ENCODE measurements around the gene CLSTN2.

Gene CLSTN2

GRCh38 chr3:139935866-139936817 is 1.2 kb downstream of the CLSTN2 start:
- DNase-seq (no peak), ATAC-seq (peak; percentile 4)
- Mint-ChIP-seq H3K9me3 (no peaks in the 10 kb centered on the region), H3K27me3 (peaks cover 89% of the 10 kb centered on the region), H3K4me1 (peaks cover 12% of the 10 kb centered on the region), H3K4me3 (peak overlapping the region; percentile 49 to 53), H3K27ac (no peak overlapping the region)

- no peak overlapping the region for H3K4me3 Mint-ChIP-seq
- peaks cover 12% of the 10 kb centered on the region for H3K4me1 Mint-ChIP-seq
- no peaks in the 10 kb centered on the region for H3K9me3 Mint-ChIP-seq
- DNase-seq = peak; percentile 15 to 20
- H3K27me3 Mint-ChIP-seq = peaks cover 85% of the 10 kb centered on the region
- no peak overlapping the region for H3K27ac Mint-ChIP-seq
- no peak for ATAC-seq
Measured at GRCh38 chr3:139937674-139938279, 2.8 kb downstream of the CLSTN2 start.

- Mint-ChIP-seq H3K4me1 (peaks cover 12% of the 10 kb centered on the region), H3K27ac (no peak overlapping the region), H3K9me3 (no peaks in the 10 kb centered on the region), H3K4me3 (no peak overlapping the region), H3K27me3 (peaks cover 74% of the 10 kb centered on the region)
- no peak for ATAC-seq
- DNase-seq = no peak
Measured at GRCh38 chr3:139939681-139940190, 4.8 kb downstream of the CLSTN2 start.

GRCh38 chr3:139940622-139941021 is 5.6 kb downstream of the CLSTN2 start:
- Mint-ChIP-seq H3K4me1 (peaks cover 10% of the 10 kb centered on the region), H3K27ac (no peak overlapping the region), H3K4me3 (no peak overlapping the region), H3K9me3 (no peaks in the 10 kb centered on the region), H3K27me3 (peaks cover 67% of the 10 kb centered on the region)
- ATAC-seq = no peak
- no peak for DNase-seq

GRCh38 chr3:139941580-139941979 is 6.6 kb downstream of the CLSTN2 start:
- peaks cover 58% of the 10 kb centered on the region for H3K27me3 Mint-ChIP-seq
- no peak for DNase-seq
- H3K27ac Mint-ChIP-seq = no peak overlapping the region
- peaks cover under 1% of the 10 kb centered on the region for H3K4me1 Mint-ChIP-seq
- no peak overlapping the region for H3K4me3 Mint-ChIP-seq
- ATAC-seq = no peak
- H3K9me3 Mint-ChIP-seq = no peaks in the 10 kb centered on the region

GRCh38 chr3:139944256-139944910 is 9.4 kb downstream of the CLSTN2 start:
- DNase-seq (no peak), ATAC-seq (no peak)
- Mint-ChIP-seq H3K27ac (no peak overlapping the region), H3K4me1 (peaks cover 11% of the 10 kb centered on the region), H3K4me3 (no peak overlapping the region), H3K9me3 (peaks cover 0 to 9% of the 10 kb centered on the region in 2 donors), H3K27me3 (peaks cover 39% of the 10 kb centered on the region)

- H3K27ac Mint-ChIP-seq = no peak overlapping the region
- ATAC-seq = no peak
- no peak overlapping the region for H3K4me3 Mint-ChIP-seq
- no peak for DNase-seq
- peaks cover 0 to 11% of the 10 kb centered on the region in 2 donors for H3K9me3 Mint-ChIP-seq
- peaks cover 11% of the 10 kb centered on the region for H3K4me1 Mint-ChIP-seq
- H3K27me3 Mint-ChIP-seq = peaks cover 36% of the 10 kb centered on the region
Measured at GRCh38 chr3:139945386-139945785, 10.4 kb downstream of the CLSTN2 start.

GRCh38 chr3:139945942-139946341 is 11.0 kb downstream of the CLSTN2 start:
- ATAC-seq (no peak), DNase-seq (no peak)
- no peak overlapping the region for H3K4me3 Mint-ChIP-seq
- peaks cover 30% of the 10 kb centered on the region for H3K27me3 Mint-ChIP-seq
- peaks cover 0 to 11% of the 10 kb centered on the region in 2 donors for H3K9me3 Mint-ChIP-seq
- no peak overlapping the region for H3K27ac Mint-ChIP-seq
- peaks cover 11% of the 10 kb centered on the region for H3K4me1 Mint-ChIP-seq

- H3K9me3 Mint-ChIP-seq = peaks cover 0 to 11% of the 10 kb centered on the region in 2 donors
- ATAC-seq = peak; percentile 61
- H3K27me3 Mint-ChIP-seq = peaks cover 17% of the 10 kb centered on the region
- H3K4me3 Mint-ChIP-seq = no peak overlapping the region
- no peak overlapping the region for H3K27ac Mint-ChIP-seq
- peaks cover 11% of the 10 kb centered on the region for H3K4me1 Mint-ChIP-seq
- no peak for DNase-seq
Measured at GRCh38 chr3:139948467-139948866, 13.5 kb downstream of the CLSTN2 start.

GRCh38 chr3:139948898-139949297 is 13.9 kb downstream of the CLSTN2 start:
- Mint-ChIP-seq H3K4me1 (peaks cover 11% of the 10 kb centered on the region), H3K4me3 (peak overlapping the region in 1 of 2 donors; percentile 19), H3K27me3 (peaks cover 12% of the 10 kb centered on the region), H3K27ac (peak overlapping the region in 1 of 2 donors; percentile 28), H3K9me3 (peaks cover 0 to 11% of the 10 kb centered on the region in 2 donors)
- peak in 1 of 2 donors; percentile 1 for DNase-seq
- ATAC-seq = peak; percentile 65

GRCh38 chr3:139953131-139953910 is 18.3 kb downstream of the CLSTN2 start:
- no peak for DNase-seq
- Mint-ChIP-seq H3K9me3 (peaks cover 0 to 11% of the 10 kb centered on the region in 2 donors), H3K4me3 (no peak overlapping the region), H3K27me3 (peaks cover 23% of the 10 kb centered on the region), H3K27ac (no peak overlapping the region), H3K4me1 (peaks cover 10% of the 10 kb centered on the region)
- ATAC-seq = no peak

GRCh38 chr3:139954146-139954860 is 19.3 kb downstream of the CLSTN2 start:
- Mint-ChIP-seq H3K27ac (no peak overlapping the region), H3K4me1 (peaks cover under 1% of the 10 kb centered on the region), H3K27me3 (peaks cover 21% of the 10 kb centered on the region), H3K4me3 (no peak overlapping the region), H3K9me3 (peaks cover 0 to 3% of the 10 kb centered on the region in 2 donors)
- ATAC-seq (no peak), DNase-seq (no peak)

- DNase-seq = no peak
- H3K9me3 Mint-ChIP-seq = no peaks in the 10 kb centered on the region
- no peaks in the 10 kb centered on the region for H3K4me1 Mint-ChIP-seq
- H3K27me3 Mint-ChIP-seq = peaks cover 32% of the 10 kb centered on the region
- no peak for ATAC-seq
- H3K4me3 Mint-ChIP-seq = no peak overlapping the region
- no peak overlapping the region for H3K27ac Mint-ChIP-seq
Measured at GRCh38 chr3:139957844-139958243, 22.9 kb downstream of the CLSTN2 start.

GRCh38 chr3:139969386-139969785 is 34.4 kb downstream of the CLSTN2 start:
- DNase-seq = no peak
- no peak overlapping the region for H3K4me3 Mint-ChIP-seq
- ATAC-seq = no peak
- peaks cover 15% of the 10 kb centered on the region for H3K27me3 Mint-ChIP-seq
- no peaks in the 10 kb centered on the region for H3K9me3 Mint-ChIP-seq
- no peaks in the 10 kb centered on the region for H3K4me1 Mint-ChIP-seq
- no peak overlapping the region for H3K27ac Mint-ChIP-seq

Data from stimulated activated naive CD8-positive, alpha-beta T cell treated with anti-CD3 and anti-CD28 coated beads, Interleukin-15, amount 100 ng/mL, for 72 hours (primary cell).